H9 (cell line): Measurements from ENCODE around the gene RNF208. TPM values are rescaled to one million over a fixed set of nuclear protein-coding genes. Genes with fewer than 3 reads are reported as not detected.

ENCODE experiments used
- DNase-seq: peaks from one replicate; pipeline ENCODE4 v3.0.0-alpha.2; 2017
- H2AFZ ChIP-seq: one replicate; pipeline ENCODE4 v1.6.1; 2013; ENCODE audit warnings: mild to moderate bottlenecking, low read length, control low read depth, moderate library complexity
- H2AK5ac ChIP-seq: 2 replicates; pipeline ENCODE4 v1.6.1; 2013; ENCODE audit warnings: low read length, control low read depth, mixed read lengths; ENCODE audit not compliant: insufficient read length
- H2BK120ac ChIP-seq: one replicate; pipeline ENCODE4 v1.6.1; 2013; ENCODE audit warnings: low read depth, mild to moderate bottlenecking, low read length, control low read depth, inconsistent platforms; ENCODE audit not compliant: poor library complexity, severe bottlenecking
- H2BK12ac ChIP-seq: 2 replicates; pipeline ENCODE4 v1.6.1; 2013; ENCODE audit warnings: low read length, control low read depth, mixed read lengths, low read depth; ENCODE audit not compliant: insufficient read length
- H2BK15ac ChIP-seq: 2 replicates; pipeline ENCODE4 v1.6.1; 2013; ENCODE audit warnings: low read depth, low read length, control low read depth
- H2BK20ac ChIP-seq: one replicate; pipeline ENCODE4 v1.6.1; 2013; ENCODE audit warnings: low read depth, mild to moderate bottlenecking, low read length, control low read depth, inconsistent platforms; ENCODE audit not compliant: poor library complexity, severe bottlenecking
- H2BK5ac ChIP-seq: 2 replicates; pipeline ENCODE4 v1.6.1; 2013; ENCODE audit warnings: low read length, control low read depth, mixed read lengths; ENCODE audit not compliant: insufficient read length
- H3K14ac ChIP-seq: 2 replicates; pipeline ENCODE4 v1.6.1; 2013; ENCODE audit warnings: low read length, control low read depth; ENCODE audit not compliant: insufficient read depth
- H3K18ac ChIP-seq: 2 replicates; pipeline ENCODE4 v1.6.1; 2013; ENCODE audit warnings: low read depth, mild to moderate bottlenecking, mixed read lengths, low read length, control low read depth; ENCODE audit not compliant: insufficient read length
- H3K23ac ChIP-seq: 2 replicates; pipeline ENCODE4 v1.6.1; 2013; ENCODE audit warnings: low read length, control low read depth, mixed read lengths, low read depth; ENCODE audit not compliant: insufficient read length
- H3K23me2 ChIP-seq: 2 replicates; pipeline ENCODE4 v1.6.1; 2013; ENCODE audit warnings: low read depth, mild to moderate bottlenecking, mixed read lengths, low read length, control low read depth; ENCODE audit not compliant: insufficient read length, poor library complexity, severe bottlenecking
- H3K27ac ChIP-seq: 2 replicates; pipeline ENCODE4 v1.5.1; 2013; ENCODE audit warnings: low read length, control low read depth, mixed read lengths, low read depth; ENCODE audit not compliant: insufficient read length
- H3K27me3 ChIP-seq: 2 replicates; pipeline ENCODE4 v1.6.1; 2013; ENCODE audit warnings: low read length, control low read depth, inconsistent platforms; ENCODE audit not compliant: insufficient read depth
- H3K4ac ChIP-seq: 2 replicates; pipeline ENCODE4 v1.6.1; 2013; ENCODE audit warnings: low read depth, mild to moderate bottlenecking, control low read depth, inconsistent platforms, low read length, moderate library complexity
- H3K4me1 ChIP-seq: 2 replicates; pipeline ENCODE4 v1.6.1; 2013; ENCODE audit warnings: low read length, control low read depth, inconsistent platforms; ENCODE audit not compliant: insufficient read depth
- H3K4me2 ChIP-seq: 2 replicates; pipeline ENCODE4 v1.6.1; 2013; ENCODE audit warnings: low read length, control low read depth, mixed read lengths; ENCODE audit not compliant: insufficient read length, insufficient read depth
- H3K56ac ChIP-seq: 2 replicates; pipeline ENCODE4 v1.6.1; 2013; ENCODE audit warnings: low read depth, mild to moderate bottlenecking, mixed read lengths, low read length, control low read depth; ENCODE audit not compliant: insufficient read length
- H3K79me1 ChIP-seq: 2 replicates; pipeline ENCODE4 v1.6.1; 2013; ENCODE audit warnings: low read depth, mild to moderate bottlenecking, moderate library complexity, low read length, control low read depth, inconsistent platforms; ENCODE audit not compliant: insufficient read depth, poor library complexity, severe bottlenecking
- H3K79me2 ChIP-seq: 2 replicates; pipeline ENCODE4 v1.6.1; 2013; ENCODE audit warnings: low read length, control low read depth, inconsistent platforms; ENCODE audit not compliant: insufficient read depth
- H3K9ac ChIP-seq: 2 replicates; pipeline ENCODE4 v1.6.1; 2013; ENCODE audit warnings: low read length, control low read depth, mixed read lengths; ENCODE audit not compliant: insufficient read length; ENCODE audit errors: extremely low read depth
- H3K9me3 ChIP-seq: one replicate; pipeline ENCODE4 v1.6.1; 2013; ENCODE audit warnings: low read depth, low read length, inconsistent platforms; ENCODE audit not compliant: control insufficient read depth
- H3T11ph ChIP-seq: one replicate; pipeline ENCODE4 v1.6.1; 2013; ENCODE audit warnings: mild to moderate bottlenecking, low read length, control low read depth, inconsistent platforms
- H4K20me1 ChIP-seq: one replicate; pipeline ENCODE4 v1.6.1; 2013; ENCODE audit not compliant: control insufficient read depth, insufficient read length, insufficient read depth
- H4K5ac ChIP-seq: 2 replicates; pipeline ENCODE4 v1.6.1; 2013; ENCODE audit warnings: low read depth, mild to moderate bottlenecking, mixed read lengths, low read length, control low read depth; ENCODE audit not compliant: insufficient read length
- H4K8ac ChIP-seq: replicated peaks from 2 replicates; pipeline ENCODE4 v1.6.1; 2013; ENCODE audit warnings: low read length, control low read depth, mixed read lengths, low read depth; ENCODE audit not compliant: insufficient read length
- H4K91ac ChIP-seq: 2 replicates; pipeline ENCODE4 v1.6.1; 2013; ENCODE audit warnings: low read depth, mild to moderate bottlenecking, moderate library complexity, mixed read lengths, low read length, control low read depth; ENCODE audit not compliant: insufficient read length
- H3K27ac Mint-ChIP-seq, 3 experiments: 2 replicates in 2 of 3; 3 replicates in 1 of 3; pipeline ENCODE4 v1.8.0; 2020 to 2021; ENCODE audit warnings: mixed read lengths in 3 of 3, mild to moderate bottlenecking in 1 of 3, moderate library complexity in 1 of 3
- H3K27me3 Mint-ChIP-seq: 2 replicates; pipeline ENCODE4 v1.8.0; 2021; ENCODE audit warnings: low read depth, mild to moderate bottlenecking, moderate library complexity, mixed read lengths
- H3K36me3 Mint-ChIP-seq, 3 experiments: 2 replicates in 2 of 3; 3 replicates in 1 of 3; pipeline ENCODE4 v1.8.0; 2020 to 2021; ENCODE audit warnings: low read depth in 3 of 3, mixed read lengths in 3 of 3; ENCODE audit not compliant: insufficient read depth in 1 of 3
- H3K4me1 Mint-ChIP-seq, 2 experiments: 2 replicates each; pipeline ENCODE4 v1.8.0; 2020; ENCODE audit warnings: mixed read lengths in 2 of 2
- H3K4me3 Mint-ChIP-seq, 2 experiments: 2 replicates in 1 of 2; 3 replicates in 1 of 2; pipeline ENCODE4 v1.8.0; 2020 to 2021; ENCODE audit warnings: mild to moderate bottlenecking in 2 of 2, mixed read lengths in 2 of 2, moderate library complexity in 1 of 2
- H3K9me3 Mint-ChIP-seq, 2 experiments: 2 replicates in 1 of 2; 3 replicates in 1 of 2; pipeline ENCODE4 v1.8.0; 2020; ENCODE audit warnings: mild to moderate bottlenecking in 2 of 2, mixed read lengths in 2 of 2, moderate library complexity in 1 of 2
- WGBS: extraction: QIAGEN DNeasy Blood & Tissue Kit; methylation state at CpG from one replicate; pipeline ENCODE4 v1.1.7; 2013; ENCODE audit warnings: missing lambda C conversion rate, low lambda C conversion rate, mixed read lengths; ENCODE audit not compliant: insufficient read length; ENCODE audit errors: extremely low coverage; 5-methylcytosine and 5-hydroxymethylcytosine counted together
- total RNA-seq: library from RNA; stranded (reverse); gene quantifications from 2 replicates; pipeline ENCODE4 v1.2.1, GENCODE V29; 2021
- TF ChIP-seq, protein P1 (sequence below): fragments of 200-600 bp; sonication (generic); conservative IDR thresholded peaks from 3 replicates; pipeline ENCODE4 v1.8.0; 2021; ENCODE audit warnings: antibody characterized with exemption, mild to moderate bottlenecking

RNF208 gene
- total RNA-seq, 1 experiment from 2014 or later: 7.7 TPM

DNA sequence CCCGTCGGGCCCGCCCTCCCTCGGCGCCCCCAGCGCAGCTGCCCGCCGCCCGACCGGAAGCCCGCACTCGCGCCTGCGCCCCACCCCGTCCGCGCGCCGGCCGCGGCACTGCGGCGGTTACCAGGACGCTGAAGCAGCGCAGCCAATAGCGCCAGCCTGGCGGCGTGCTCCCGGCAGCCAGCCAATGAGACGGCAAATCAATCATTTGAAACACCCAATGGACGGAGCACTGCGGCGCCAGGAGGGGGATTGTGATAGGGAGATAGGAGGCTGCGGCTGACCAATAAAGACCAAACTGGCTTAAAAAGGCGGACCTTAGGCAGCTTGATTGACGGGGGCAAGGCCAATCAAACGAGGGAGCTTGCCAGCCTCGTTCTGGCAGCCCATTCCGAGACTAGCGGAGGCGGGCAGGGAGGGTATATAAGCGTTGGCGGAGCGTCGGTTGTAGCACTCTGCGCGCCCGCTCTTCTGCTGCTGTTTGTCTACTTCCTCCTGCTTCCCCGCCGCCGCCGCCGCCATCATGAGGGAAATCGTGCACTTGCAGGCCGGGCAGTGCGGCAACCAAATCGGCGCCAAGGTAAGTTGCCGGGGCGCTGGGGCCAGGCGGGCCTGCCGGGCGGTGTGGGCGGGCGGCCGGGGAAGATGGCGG is 18.9 kb upstream of the RNF208 start, which contains the start of gene TUBB4B:
Gene TUBB4B, plus strand, starts transcription at position 447 of the 649 bp plus-strand sequence. Its CDS starts 74 bp downstream, at position 521.
- peaks cover 19 to 26% (median 24%) of the 10 kb centered on the region in 3 experiments for H3K36me3 Mint-ChIP-seq
- Histone ChIP-seq H4K8ac (no peak within 1 kb of the TSS), H3K27ac (no peak within 1 kb of the TSS), H2BK15ac (no peak within 1 kb of the TSS), H3K23me2 (peaks cover 12% of the 10 kb centered on the region), H3T11ph (no peak within 1 kb of the TSS), H3K9me3 (no peaks in the 10 kb centered on the region), H2BK12ac (no peak within 1 kb of the TSS), H3K79me2 (no peaks in the 10 kb centered on the region), H3K79me1 (no peaks in the 10 kb centered on the region), H2AK5ac (no peak within 1 kb of the TSS), H3K9ac (peak within 1 kb of the TSS; percentile 53), H4K20me1 (peaks cover 3% of the 10 kb centered on the region), H2BK5ac (no peak within 1 kb of the TSS), H3K18ac (peak within 1 kb of the TSS; percentile 14), H4K5ac (no peak within 1 kb of the TSS), H3K4me2 (peak within 1 kb of the TSS; percentile 46), H2BK120ac (no peak within 1 kb of the TSS), H4K91ac (no peak within 1 kb of the TSS), H3K23ac (no peak within 1 kb of the TSS), H3K4me1 (peaks cover 3% of the 10 kb centered on the region; the same call in 1 of the 2 replicates), H3K4ac (no peak within 1 kb of the TSS), H2BK20ac (no peak within 1 kb of the TSS), H3K56ac (no peak within 1 kb of the TSS), H3K27me3 (no peaks in the 10 kb centered on the region), H2AFZ (no peak within 1 kb of the TSS), H3K14ac (peak within 1 kb of the TSS; percentile 33)
- WGBS: no CpG with 5 or more reads among the region's 67 CpGs
- DNase-seq: peak; percentile 100
- peaks cover 5% of the 10 kb centered on the region for H3K27me3 Mint-ChIP-seq
- peak within 1 kb of the TSS; percentile 66 to 90 (median 89); a peak in 5 of 7 replicates for H3K27ac Mint-ChIP-seq
- H3K4me3 Mint-ChIP-seq: peak within 1 kb of the TSS; percentile 85 to 93
- H3K9me3 Mint-ChIP-seq: no peaks in the 10 kb centered on the region; a peak in 2 of 5 replicates
- peaks cover 24 to 37% of the 10 kb centered on the region in 2 experiments for H3K4me1 Mint-ChIP-seq
- TF ChIP-seq, protein P1, sequence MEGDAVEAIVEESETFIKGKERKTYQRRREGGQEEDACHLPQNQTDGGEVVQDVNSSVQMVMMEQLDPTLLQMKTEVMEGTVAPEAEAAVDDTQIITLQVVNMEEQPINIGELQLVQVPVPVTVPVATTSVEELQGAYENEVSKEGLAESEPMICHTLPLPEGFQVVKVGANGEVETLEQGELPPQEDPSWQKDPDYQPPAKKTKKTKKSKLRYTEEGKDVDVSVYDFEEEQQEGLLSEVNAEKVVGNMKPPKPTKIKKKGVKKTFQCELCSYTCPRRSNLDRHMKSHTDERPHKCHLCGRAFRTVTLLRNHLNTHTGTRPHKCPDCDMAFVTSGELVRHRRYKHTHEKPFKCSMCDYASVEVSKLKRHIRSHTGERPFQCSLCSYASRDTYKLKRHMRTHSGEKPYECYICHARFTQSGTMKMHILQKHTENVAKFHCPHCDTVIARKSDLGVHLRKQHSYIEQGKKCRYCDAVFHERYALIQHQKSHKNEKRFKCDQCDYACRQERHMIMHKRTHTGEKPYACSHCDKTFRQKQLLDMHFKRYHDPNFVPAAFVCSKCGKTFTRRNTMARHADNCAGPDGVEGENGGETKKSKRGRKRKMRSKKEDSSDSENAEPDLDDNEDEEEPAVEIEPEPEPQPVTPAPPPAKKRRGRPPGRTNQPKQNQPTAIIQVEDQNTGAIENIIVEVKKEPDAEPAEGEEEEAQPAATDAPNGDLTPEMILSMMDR: no peak
